ENCODE results near the gene MYOG. TPM values are rescaled to one million over a fixed set of nuclear protein-coding genes. Genes with fewer than 3 reads are reported as not detected.

MYOG gene
- total RNA-seq, 2 donors from 2014 or later = 4.4 TPM; not detected in 1

DNA sequence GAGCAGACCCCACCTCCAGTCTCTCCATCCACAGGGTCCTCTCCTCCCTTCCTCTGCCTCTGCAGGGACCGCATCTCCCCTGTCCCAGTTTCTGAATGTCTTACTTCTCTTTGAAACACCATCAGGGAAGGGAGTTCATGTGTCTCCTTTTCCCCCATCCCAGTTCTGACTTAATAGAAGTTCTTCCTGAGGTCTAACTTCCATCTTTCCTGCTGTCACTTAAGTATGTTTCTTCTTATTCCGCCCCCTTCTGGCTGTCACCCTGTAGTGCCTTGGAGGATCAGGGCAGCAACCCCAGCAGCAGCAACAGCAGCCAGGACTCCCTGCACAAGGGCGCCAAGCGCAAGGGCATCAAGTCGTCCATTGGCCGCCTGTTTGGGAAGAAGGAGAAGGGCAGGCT lies 29.3 kb downstream of the MYOG start:
- Histone ChIP-seq H3K4me3 (no peak overlapping the region), H3K27ac (no peak overlapping the region), H3K36me3 (no peaks in the 10 kb centered on the region), H3K9me3 (no peaks in the 10 kb centered on the region), H3K4me1 (replicated peaks) (no peaks in the 10 kb centered on the region), H3K27me3 (replicated peaks; ENCODE audit: insufficient read depth) (no peaks in the 10 kb centered on the region)
- TF ChIP-seq, protein P1, sequence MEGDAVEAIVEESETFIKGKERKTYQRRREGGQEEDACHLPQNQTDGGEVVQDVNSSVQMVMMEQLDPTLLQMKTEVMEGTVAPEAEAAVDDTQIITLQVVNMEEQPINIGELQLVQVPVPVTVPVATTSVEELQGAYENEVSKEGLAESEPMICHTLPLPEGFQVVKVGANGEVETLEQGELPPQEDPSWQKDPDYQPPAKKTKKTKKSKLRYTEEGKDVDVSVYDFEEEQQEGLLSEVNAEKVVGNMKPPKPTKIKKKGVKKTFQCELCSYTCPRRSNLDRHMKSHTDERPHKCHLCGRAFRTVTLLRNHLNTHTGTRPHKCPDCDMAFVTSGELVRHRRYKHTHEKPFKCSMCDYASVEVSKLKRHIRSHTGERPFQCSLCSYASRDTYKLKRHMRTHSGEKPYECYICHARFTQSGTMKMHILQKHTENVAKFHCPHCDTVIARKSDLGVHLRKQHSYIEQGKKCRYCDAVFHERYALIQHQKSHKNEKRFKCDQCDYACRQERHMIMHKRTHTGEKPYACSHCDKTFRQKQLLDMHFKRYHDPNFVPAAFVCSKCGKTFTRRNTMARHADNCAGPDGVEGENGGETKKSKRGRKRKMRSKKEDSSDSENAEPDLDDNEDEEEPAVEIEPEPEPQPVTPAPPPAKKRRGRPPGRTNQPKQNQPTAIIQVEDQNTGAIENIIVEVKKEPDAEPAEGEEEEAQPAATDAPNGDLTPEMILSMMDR (IDR thresholded peaks at IDR 0.05) = no peak
- no peak for TF ChIP-seq POLR2AphosphoS5 (IDR thresholded peaks at IDR 0.05)
- no peak for TF ChIP-seq POLR2A (IDR thresholded peaks at IDR 0.05)
- intact Hi-C loops (cut with DNase I) = no loop called here
- DNase-seq (ENCODE audit: low spot score) = no peak
- 97% methylated on average over 6 of the region's 6 CpGs for WGBS

DNA sequence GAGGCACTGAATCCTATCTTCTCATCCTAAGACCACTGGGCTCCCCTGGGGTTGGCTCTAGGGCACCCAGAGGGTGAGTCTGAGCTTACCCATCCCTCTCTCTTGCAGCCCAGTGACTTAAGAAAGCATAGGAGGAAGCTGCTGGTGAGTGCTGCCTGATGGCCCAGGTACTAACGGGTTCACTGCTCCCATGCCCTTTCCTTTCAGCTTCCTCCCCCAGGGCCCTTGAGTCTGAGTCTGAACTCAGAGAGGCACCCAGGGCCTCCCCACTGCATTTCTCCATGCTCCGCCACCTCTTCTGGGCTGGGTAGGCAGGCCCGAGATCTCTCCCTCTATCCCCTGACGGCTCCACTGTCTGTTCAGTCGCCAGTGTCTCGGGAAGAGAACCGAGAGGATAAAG lies 29.8 kb downstream of the MYOG start:
- no peak for DNase-seq (ENCODE audit: low spot score)
- intact Hi-C loops (cut with DNase I) = no loop called here
- Histone ChIP-seq H3K4me3 (no peak overlapping the region), H3K4me1 (replicated peaks) (no peaks in the 10 kb centered on the region), H3K36me3 (no peaks in the 10 kb centered on the region), H3K9me3 (no peaks in the 10 kb centered on the region), H3K27ac (no peak overlapping the region), H3K27me3 (replicated peaks; ENCODE audit: insufficient read depth) (no peaks in the 10 kb centered on the region)
- 89% methylated on average over 7 of the region's 7 CpGs for WGBS
- no peak for TF ChIP-seq POLR2AphosphoS5 (IDR thresholded peaks at IDR 0.05)
- TF ChIP-seq POLR2A (IDR thresholded peaks at IDR 0.05) = no peak
- TF ChIP-seq, protein P1 (IDR thresholded peaks at IDR 0.05) = no peak

DNA sequence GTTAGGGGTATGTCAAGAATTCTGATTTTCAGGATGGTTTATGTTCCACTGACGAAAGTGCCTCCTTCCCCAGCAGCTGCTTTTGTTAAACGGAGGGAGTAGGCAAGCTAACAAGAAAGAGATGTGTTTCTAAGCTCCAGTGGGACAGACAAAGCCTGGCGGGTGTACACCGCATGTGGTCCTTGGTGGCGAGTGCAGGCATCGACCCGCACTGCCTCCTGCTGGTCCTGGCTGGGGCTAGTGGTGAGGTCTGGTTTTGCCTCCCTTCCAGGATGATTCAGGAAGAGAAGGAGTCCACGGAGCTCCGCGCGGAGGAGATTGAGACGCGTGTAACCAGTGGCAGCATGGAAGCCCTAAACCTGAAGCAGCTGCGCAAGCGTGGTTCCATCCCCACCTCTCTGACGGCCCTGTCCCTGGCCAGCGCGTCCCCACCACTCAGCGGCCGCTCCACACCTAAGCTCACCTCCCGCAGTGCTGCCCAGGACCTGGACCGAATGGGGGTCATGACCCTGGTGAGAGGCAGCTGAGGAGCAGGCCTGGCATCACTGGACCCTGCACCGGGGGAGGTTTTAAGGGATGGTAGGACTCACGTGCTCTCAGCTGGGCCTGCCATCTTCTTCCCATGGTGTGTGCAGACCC lies 30.5 kb downstream of the MYOG start:
- H3K36me3 ChIP-seq = no peaks in the 10 kb centered on the region
- no peaks in the 10 kb centered on the region for H3K4me1 ChIP-seq (replicated peaks)
- H3K9me3 ChIP-seq = no peaks in the 10 kb centered on the region
- no peaks in the 10 kb centered on the region for H3K27me3 ChIP-seq (replicated peaks; ENCODE audit: insufficient read depth)
- TF ChIP-seq POLR2A (IDR thresholded peaks at IDR 0.05) (no peak), POLR2AphosphoS5 (IDR thresholded peaks at IDR 0.05) (no peak)
- TF ChIP-seq, protein P1 (IDR thresholded peaks at IDR 0.05) = no peak
- 92% methylated on average over 24 of the region's 24 CpGs for WGBS
- H3K27ac ChIP-seq = no peak overlapping the region
- intact Hi-C loops (cut with DNase I) = no loop called here
- no peak for DNase-seq (ENCODE audit: low spot score)
- no peak overlapping the region for H3K4me3 ChIP-seq

DNA sequence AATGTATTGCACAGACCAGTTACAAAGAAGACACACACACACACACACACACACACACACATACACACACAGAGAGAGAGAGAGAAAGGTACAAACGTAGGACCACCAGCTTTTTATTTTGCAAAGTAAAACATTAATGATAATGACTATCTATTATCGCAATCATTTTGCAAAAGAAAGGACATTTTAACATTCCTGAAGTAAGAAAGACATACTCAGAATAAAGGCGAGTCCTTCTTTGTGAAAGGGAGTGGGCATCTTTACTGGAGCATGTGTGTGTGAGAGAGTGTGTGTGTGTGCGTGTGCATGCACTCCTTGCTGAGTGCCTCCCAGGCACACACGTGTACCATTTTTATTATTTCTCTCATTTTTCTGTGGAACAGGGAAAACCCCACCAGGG lies 31.2 kb downstream of the MYOG start:
- intact Hi-C loops (cut with DNase I) = no loop called here
- no peaks in the 10 kb centered on the region for H3K36me3 ChIP-seq
- TF ChIP-seq POLR2A (IDR thresholded peaks at IDR 0.05) = no peak
- TF ChIP-seq, protein P1 (IDR thresholded peaks at IDR 0.05) = no peak
- no peak for TF ChIP-seq POLR2AphosphoS5 (IDR thresholded peaks at IDR 0.05)
- no peak overlapping the region for H3K27ac ChIP-seq
- DNase-seq (ENCODE audit: low spot score) = no peak
- no peaks in the 10 kb centered on the region for H3K9me3 ChIP-seq
- H3K4me1 ChIP-seq (replicated peaks) = no peaks in the 10 kb centered on the region
- H3K27me3 ChIP-seq (replicated peaks; ENCODE audit: insufficient read depth) = no peaks in the 10 kb centered on the region
- 80% methylated on average over 5 of the region's 5 CpGs for WGBS
- H3K4me3 ChIP-seq = no peak overlapping the region

DNA sequence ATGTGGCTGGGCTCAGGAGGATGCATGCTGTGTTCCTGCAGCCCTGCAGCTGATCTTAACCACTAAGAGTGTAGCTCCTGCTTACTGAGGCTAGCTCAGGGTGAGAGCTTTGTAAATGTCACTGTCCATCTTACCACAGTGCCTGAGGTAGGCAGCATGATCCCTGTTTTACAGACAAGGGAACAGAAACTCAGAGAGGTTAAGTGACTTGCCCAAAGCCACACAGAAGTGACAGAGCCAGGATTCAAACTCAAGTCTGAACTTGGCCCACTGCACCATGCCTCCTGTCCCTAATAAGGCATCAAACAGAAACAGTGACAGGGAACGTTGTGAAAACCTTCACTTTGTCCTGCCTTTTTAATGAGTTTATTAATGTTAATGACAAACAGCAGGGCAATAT lies 31.6 kb downstream of the MYOG start:
- intact Hi-C loops (cut with DNase I) = no loop called here
- TF ChIP-seq POLR2A (IDR thresholded peaks at IDR 0.05) = no peak
- no peak for TF ChIP-seq POLR2AphosphoS5 (IDR thresholded peaks at IDR 0.05)
- TF ChIP-seq, protein P1 (IDR thresholded peaks at IDR 0.05) = no peak
- Histone ChIP-seq H3K9me3 (no peaks in the 10 kb centered on the region), H3K27ac (no peak overlapping the region), H3K27me3 (replicated peaks; ENCODE audit: insufficient read depth) (no peaks in the 10 kb centered on the region), H3K4me3 (no peak overlapping the region), H3K36me3 (no peaks in the 10 kb centered on the region), H3K4me1 (replicated peaks) (no peaks in the 10 kb centered on the region)
- WGBS = 41% methylated on average over 1 of the region's 1 CpG
- no peak for DNase-seq (ENCODE audit: low spot score)

All from prostate gland (tissue), 2 donors.